ENCODE measurements around the gene GP5.

GP5 gene

DNA sequence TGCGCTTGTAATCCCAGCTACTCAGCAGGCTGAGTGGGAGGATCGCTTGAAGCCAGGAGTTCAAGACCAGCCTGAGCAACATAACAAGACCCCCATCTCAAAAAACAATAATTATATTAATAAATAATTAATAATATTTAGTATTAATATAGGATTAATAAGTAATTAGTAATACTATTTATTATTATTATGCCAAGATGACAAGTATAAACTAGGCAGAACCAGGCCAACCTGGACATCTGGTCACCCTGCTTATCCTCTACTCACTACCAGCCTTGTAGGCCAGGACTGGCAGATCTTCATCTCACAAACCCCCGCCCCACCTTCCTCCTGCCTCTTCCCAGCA, 48.4 kb downstream of the GP5 start:
- DNase-seq (ENCODE audit: low read depth in 2 of 2), result no peak

DNA sequence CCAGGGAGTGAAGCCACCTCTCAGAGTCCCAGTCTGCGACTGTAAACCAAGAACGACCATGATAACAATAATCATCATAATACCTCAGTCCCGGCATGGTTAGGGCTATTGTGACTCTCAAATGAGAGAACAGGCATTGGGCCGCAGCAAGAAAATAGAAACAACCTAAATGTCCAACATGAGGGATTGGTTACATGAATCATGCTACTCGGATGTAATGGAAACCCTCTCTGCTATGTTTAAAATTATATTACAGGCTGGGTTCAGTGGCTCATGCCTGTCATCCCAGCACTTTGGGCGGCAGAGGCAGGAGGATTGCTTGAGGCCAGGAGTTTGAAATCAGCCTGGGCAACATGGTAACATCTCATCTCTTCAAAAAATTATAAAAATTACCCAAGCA, 50.7 kb downstream of the GP5 start:
- no peak for DNase-seq (ENCODE audit: low read depth in 2 of 2)

- no peak for DNase-seq (ENCODE audit: low read depth in 2 of 2)
Measured at GRCh38 chr3:194346621-194347020, 52.4 kb downstream of the GP5 start.

DNA sequence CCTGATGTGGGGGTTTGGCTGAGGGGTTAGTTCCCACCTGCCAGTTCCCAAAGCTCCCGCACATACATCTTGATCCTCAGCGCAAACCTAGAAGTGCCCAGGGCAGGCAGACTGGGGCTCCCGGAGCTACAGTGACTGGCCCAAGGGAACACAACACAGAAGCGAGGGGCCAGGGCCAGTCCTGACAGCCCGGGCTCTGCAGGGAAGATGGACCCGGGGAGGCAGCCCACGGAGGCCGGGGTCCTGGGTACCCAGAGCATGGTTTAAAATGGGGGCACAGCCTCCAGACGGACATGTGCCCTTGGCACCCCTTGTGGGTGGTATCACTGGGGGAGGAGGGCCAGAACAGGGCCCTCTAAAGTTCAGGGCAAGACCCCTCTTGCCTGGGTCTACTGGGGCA, 53.0 kb downstream of the GP5 start:
- DNase-seq (ENCODE audit: low read depth in 2 of 2), result no peak
